Measurements from ENCODE around the gene SMARCB1.

SMARCB1 gene

GRCh38 chr22:23786752-23787599, at the start of gene SMARCB1:
Gene SMARCB1 (plus strand): TSS chr22:23786966. CDS start chr22:23787170, 204 bp downstream.
- DNase-seq = peak; percentile 81

GRCh38 chr22:23737696-23738095, 49.1 kb upstream of the SMARCB1 start:
- no peak for DNase-seq

- no peak for DNase-seq
Observed at GRCh38 chr22:23742505-23743264, 44.1 kb upstream of the SMARCB1 start.

- DNase-seq = peak; percentile 78
Observed at GRCh38 chr22:23743303-23743705, 43.5 kb upstream of the SMARCB1 start.

GRCh38 chr22:23744001-23744400, 42.8 kb upstream of the SMARCB1 start:
- no peak for DNase-seq

- DNase-seq = no peak
Observed at GRCh38 chr22:23744485-23744884, 42.3 kb upstream of the SMARCB1 start.

GRCh38 chr22:23745791-23746190, 41.0 kb upstream of the SMARCB1 start:
- DNase-seq = no peak

- DNase-seq = no peak
Observed at GRCh38 chr22:23749841-23750301, 36.9 kb upstream of the SMARCB1 start.

- DNase-seq = no peak
Observed at GRCh38 chr22:23750367-23750713, 36.4 kb upstream of the SMARCB1 start.

GRCh38 chr22:23750714-23751440, 35.9 kb upstream of the SMARCB1 start, which contains the start of gene ZNF70:
Gene ZNF70 (minus strand): TSS chr22:23751112. CDS start chr22:23745140, 5,972 bp downstream.
- DNase-seq = peak; percentile 80

- DNase-seq = no peak
Observed at GRCh38 chr22:23751441-23751996, 35.2 kb upstream of the SMARCB1 start.

GRCh38 chr22:23752090-23752691, 34.6 kb upstream of the SMARCB1 start:
- no peak for DNase-seq

- DNase-seq = no peak
Observed at GRCh38 chr22:23752750-23753149, 34.0 kb upstream of the SMARCB1 start.

GRCh38 chr22:23753385-23753784, 33.4 kb upstream of the SMARCB1 start:
- DNase-seq = no peak

GRCh38 chr22:23754220-23754919, 32.4 kb upstream of the SMARCB1 start, which contains the start of gene VPREB3:
Gene VPREB3 (minus strand): TSS chr22:23754425. CDS start chr22:23754363, 62 bp downstream.
- no peak for DNase-seq

- DNase-seq = no peak
Observed at GRCh38 chr22:23754980-23755636, 31.7 kb upstream of the SMARCB1 start.

- no peak for DNase-seq
Observed at GRCh38 chr22:23755711-23756110, 31.1 kb upstream of the SMARCB1 start.

- DNase-seq = no peak
Observed at GRCh38 chr22:23756891-23757290, 29.9 kb upstream of the SMARCB1 start.

- no peak for DNase-seq
Observed at GRCh38 chr22:23759566-23759965, 27.2 kb upstream of the SMARCB1 start.

GRCh38 chr22:23760056-23760455, 26.7 kb upstream of the SMARCB1 start:
- DNase-seq = no peak
